Measurements from ENCODE around the gene TLN1. TPM values are rescaled to one million over a fixed set of nuclear protein-coding genes. Genes with fewer than 3 reads are reported as not detected.

TLN1 gene
- total RNA-seq, 4 donors from 2014 or later = 106 to 256 (median 186) TPM

GRCh38 chr9:35743452-35743851, 11.5 kb upstream of the TLN1 start:
- intact Hi-C loops (cut with DNase I; ENCODE audit: low total_unique reads) = no loop called here
- in situ Hi-C loops (cut with MboI; ENCODE audit: low sequenced_read_pairs in 4 of 4) = loop anchor here in 1 of 4 donors (25.0 kb wide), 1 partner anchor 256 kb away; the partner anchor contains the start of gene RUSC2

GRCh38 chr9:35741740-35742139, 9.7 kb upstream of the TLN1 start:
- Histone ChIP-seq H3K27me3 (no peaks in the 10 kb centered on the region), H3K4me1 (peaks cover 20 to 28% of the 10 kb centered on the region in 2 donors), H3K27ac (peak overlapping the region in 1 of 4 donors; percentile 14), H3K9me3 (no peaks in the 10 kb centered on the region), H3K4me3 (no peak overlapping the region), H3K36me3 (peaks cover 0 to 78% of the 10 kb centered on the region in 2 donors)
- in situ Hi-C loops (cut with MboI; ENCODE audit: low sequenced_read_pairs in 4 of 4) = loop anchor here in 1 of 4 donors (25.0 kb wide), 1 partner anchor 254 kb away; the partner anchor contains the start of gene RUSC2
- ATAC-seq (no peak), DNase-seq (no peak)
- TF ChIP-seq POLR2A (IDR thresholded peaks at IDR 0.05) (no peak), CTCF (IDR thresholded peaks at IDR 0.05 in 4 of 5, conservative IDR thresholded peaks at IDR 0.05 in 1 of 5) (no peak)
- intact Hi-C loops (cut with DNase I; ENCODE audit: low total_unique reads) = no loop called here

More at GRCh38 chr9:35743452-35743851, 11.5 kb upstream of the TLN1 start:
- Histone ChIP-seq H3K4me1 (peaks cover 32 to 42% of the 10 kb centered on the region in 2 donors), H3K27ac (peak overlapping the region in 2 of 4 donors; percentile 95 to 97), H3K9me3 (no peaks in the 10 kb centered on the region), H3K4me3 (no peak overlapping the region), H3K36me3 (peaks cover 0 to 61% of the 10 kb centered on the region in 2 donors), H3K27me3 (no peaks in the 10 kb centered on the region)
- ATAC-seq (no peak), DNase-seq (no peak)
- no peak for TF ChIP-seq CTCF (IDR thresholded peaks at IDR 0.05 in 4 of 5, conservative IDR thresholded peaks at IDR 0.05 in 1 of 5)
- no peak for TF ChIP-seq POLR2A (IDR thresholded peaks at IDR 0.05)

- Histone ChIP-seq H3K9me3 (no peaks in the 10 kb centered on the region), H3K4me3 (no peak overlapping the region), H3K4me1 (peaks cover 6 to 14% of the 10 kb centered on the region in 2 donors), H3K36me3 (peaks cover 0 to 93% of the 10 kb centered on the region in 2 donors), H3K27ac (no peak overlapping the region), H3K27me3 (no peaks in the 10 kb centered on the region)
- ATAC-seq = no peak
- DNase-seq = no peak
- in situ Hi-C loops (cut with MboI; ENCODE audit: low sequenced_read_pairs in 4 of 4) = loop anchor here in 1 of 4 donors (25.0 kb wide), 1 partner anchor 253 kb away; the partner anchor contains the start of gene RUSC2
- intact Hi-C loops (cut with DNase I; ENCODE audit: low total_unique reads) = no loop called here
- TF ChIP-seq CTCF (IDR thresholded peaks at IDR 0.05 in 4 of 5, conservative IDR thresholded peaks at IDR 0.05 in 1 of 5) (no peak), POLR2A (IDR thresholded peaks at IDR 0.05) (no peak)
Measured at GRCh38 chr9:35740243-35740642, 8.2 kb upstream of the TLN1 start.

- H3K36me3 ChIP-seq = peaks cover 0 to 94% of the 10 kb centered on the region in 2 donors
- no peaks in the 10 kb centered on the region for H3K27me3 ChIP-seq
- intact Hi-C loops (cut with DNase I; ENCODE audit: low total_unique reads) = loop anchor here (10.0 kb wide), 1 partner anchor 254 kb away; no protein-coding TSS in a partner anchor
- ATAC-seq (no peak), DNase-seq (no peak)
- TF ChIP-seq CTCF (IDR thresholded peaks at IDR 0.05 in 4 of 5, conservative IDR thresholded peaks at IDR 0.05 in 1 of 5) = no peak
- no peak for TF ChIP-seq POLR2A (IDR thresholded peaks at IDR 0.05)
- H3K4me1 ChIP-seq = peaks cover under 1 to 10% of the 10 kb centered on the region in 2 donors
- no peak overlapping the region for H3K27ac ChIP-seq
- in situ Hi-C loops (cut with MboI; ENCODE audit: low sequenced_read_pairs in 4 of 4) = loop anchor here in 1 of 4 donors (25.0 kb wide), 1 partner anchor 252 kb away; the partner anchor contains the start of gene RUSC2
- no peaks in the 10 kb centered on the region for H3K9me3 ChIP-seq
- no peak overlapping the region for H3K4me3 ChIP-seq
Measured at GRCh38 chr9:35738924-35739323, 6.9 kb upstream of the TLN1 start.

Data from gastrocnemius medialis (tissue), 4 donors.